ENCODE data around the gene PGBD1.

PGBD1 gene

DNA sequence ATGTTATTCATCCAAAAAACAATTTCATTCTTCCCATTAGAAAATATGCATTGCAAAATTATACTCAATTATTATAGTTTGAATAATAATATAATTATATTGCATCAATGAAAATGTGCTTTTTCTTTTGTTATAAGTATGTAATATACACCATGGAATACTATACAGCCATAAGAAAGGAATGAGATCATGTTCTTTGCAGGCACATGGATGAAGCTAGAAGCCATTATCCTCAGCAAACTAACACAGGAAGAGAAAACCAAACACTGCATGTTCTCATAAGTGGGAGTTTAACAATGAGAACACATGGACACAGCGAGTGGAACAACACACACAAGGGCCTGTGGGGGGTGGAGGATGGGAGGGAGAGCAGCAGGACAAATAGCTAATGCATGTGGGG lies 24.3 kb upstream of the PGBD1 start:
- in situ Hi-C loops (cut with HindIII; ENCODE audit: low sequenced_read_pairs), result no loop called here
- TF ChIP-seq, protein P1, sequence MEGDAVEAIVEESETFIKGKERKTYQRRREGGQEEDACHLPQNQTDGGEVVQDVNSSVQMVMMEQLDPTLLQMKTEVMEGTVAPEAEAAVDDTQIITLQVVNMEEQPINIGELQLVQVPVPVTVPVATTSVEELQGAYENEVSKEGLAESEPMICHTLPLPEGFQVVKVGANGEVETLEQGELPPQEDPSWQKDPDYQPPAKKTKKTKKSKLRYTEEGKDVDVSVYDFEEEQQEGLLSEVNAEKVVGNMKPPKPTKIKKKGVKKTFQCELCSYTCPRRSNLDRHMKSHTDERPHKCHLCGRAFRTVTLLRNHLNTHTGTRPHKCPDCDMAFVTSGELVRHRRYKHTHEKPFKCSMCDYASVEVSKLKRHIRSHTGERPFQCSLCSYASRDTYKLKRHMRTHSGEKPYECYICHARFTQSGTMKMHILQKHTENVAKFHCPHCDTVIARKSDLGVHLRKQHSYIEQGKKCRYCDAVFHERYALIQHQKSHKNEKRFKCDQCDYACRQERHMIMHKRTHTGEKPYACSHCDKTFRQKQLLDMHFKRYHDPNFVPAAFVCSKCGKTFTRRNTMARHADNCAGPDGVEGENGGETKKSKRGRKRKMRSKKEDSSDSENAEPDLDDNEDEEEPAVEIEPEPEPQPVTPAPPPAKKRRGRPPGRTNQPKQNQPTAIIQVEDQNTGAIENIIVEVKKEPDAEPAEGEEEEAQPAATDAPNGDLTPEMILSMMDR (IDR thresholded peaks at IDR 0.05; ENCODE audit: low read depth, low read length), result no peak

DNA sequence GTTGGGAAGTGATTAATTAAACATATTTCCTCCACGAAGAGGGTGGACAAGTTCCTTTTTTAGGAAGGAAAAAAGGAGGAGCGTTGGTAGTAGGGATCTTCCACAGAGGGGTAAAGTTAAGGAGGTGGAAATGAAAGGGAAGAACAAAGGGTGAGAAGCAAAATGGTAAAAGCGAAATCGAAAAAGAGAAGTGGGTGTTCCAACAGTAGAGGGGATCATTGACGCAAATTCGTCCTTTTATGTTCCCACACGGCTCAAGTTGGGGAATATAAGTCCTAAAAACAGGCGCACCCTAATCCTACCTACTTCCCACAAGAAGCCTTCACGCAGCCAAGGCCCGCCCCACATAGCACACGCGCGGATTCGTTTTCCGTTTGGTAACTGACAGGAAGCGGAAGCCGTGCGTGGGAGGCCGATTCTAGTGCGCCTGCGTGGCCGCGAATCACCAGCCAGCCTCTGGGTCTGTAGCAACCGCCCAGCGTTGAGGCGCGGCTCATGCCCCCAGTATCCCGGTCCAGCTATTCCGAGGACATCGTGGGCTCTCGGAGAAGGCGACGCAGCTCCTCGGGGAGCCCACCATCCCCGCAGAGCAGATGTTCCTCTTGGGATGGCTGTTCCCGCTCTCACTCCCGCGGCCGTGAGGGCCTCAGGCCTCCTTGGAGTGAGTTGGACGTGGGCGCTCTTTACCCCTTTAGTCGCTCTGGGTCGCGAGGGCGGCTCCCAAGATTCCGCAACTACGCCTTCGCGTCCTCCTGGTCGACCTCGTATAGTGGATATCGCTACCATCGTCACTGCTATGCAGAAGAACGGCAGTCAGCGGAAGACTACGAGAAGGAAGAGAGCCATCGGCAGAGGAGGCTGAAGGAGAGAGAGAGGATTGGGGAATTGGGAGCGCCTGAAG lies 22.2 kb upstream of the PGBD1 start, which contains the start of gene NKAPL:
TSS of gene NKAPL (plus strand) at position 421 of the 901 bp plus-strand sequence. CDS start at position 496, 75 bp downstream.
- TF ChIP-seq, protein P1 (IDR thresholded peaks at IDR 0.05; ENCODE audit: low read depth, low read length), result no peak
- peak within 1 kb of the TSS; percentile 31 for H3K4me3 ChIP-seq (ENCODE audit: low read depth, low read length)
- in situ Hi-C loops (cut with HindIII; ENCODE audit: low sequenced_read_pairs), result no loop called here
- DNase-seq (ENCODE audit: low read depth, low spot score), result peak; percentile 53

More for the DNA sequence above, 24.3 kb upstream of the PGBD1 start:
- H3K4me3 ChIP-seq (ENCODE audit: low read depth, low read length), result no peak overlapping the region
- DNase-seq (ENCODE audit: low read depth, low spot score), result no peak

DNA sequence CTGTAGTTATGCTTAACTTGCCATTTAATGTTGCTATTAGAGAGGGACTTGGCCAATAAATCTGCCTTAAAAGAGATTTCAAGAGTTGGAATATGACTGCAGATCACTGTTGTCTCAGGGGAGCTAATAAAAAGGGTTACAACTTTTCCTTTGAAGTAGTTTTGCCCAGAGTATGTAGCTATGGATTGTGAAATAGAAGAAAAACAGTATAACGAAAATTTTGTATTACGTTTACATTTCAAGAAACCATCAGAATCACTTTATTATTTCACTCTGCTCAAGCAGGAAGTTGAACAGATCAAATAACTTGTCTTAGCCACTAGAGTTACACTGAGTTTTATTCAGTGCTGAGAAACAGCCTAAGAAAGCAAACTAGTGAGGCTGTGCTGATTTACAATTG lies 17.4 kb upstream of the PGBD1 start:
- no peak for DNase-seq (ENCODE audit: low read depth, low spot score)
- TF ChIP-seq, protein P1 (IDR thresholded peaks at IDR 0.05; ENCODE audit: low read depth, low read length), result no peak
- H3K4me3 ChIP-seq (ENCODE audit: low read depth, low read length), result no peak overlapping the region
- in situ Hi-C loops (cut with HindIII; ENCODE audit: low sequenced_read_pairs), result no loop called here

DNA sequence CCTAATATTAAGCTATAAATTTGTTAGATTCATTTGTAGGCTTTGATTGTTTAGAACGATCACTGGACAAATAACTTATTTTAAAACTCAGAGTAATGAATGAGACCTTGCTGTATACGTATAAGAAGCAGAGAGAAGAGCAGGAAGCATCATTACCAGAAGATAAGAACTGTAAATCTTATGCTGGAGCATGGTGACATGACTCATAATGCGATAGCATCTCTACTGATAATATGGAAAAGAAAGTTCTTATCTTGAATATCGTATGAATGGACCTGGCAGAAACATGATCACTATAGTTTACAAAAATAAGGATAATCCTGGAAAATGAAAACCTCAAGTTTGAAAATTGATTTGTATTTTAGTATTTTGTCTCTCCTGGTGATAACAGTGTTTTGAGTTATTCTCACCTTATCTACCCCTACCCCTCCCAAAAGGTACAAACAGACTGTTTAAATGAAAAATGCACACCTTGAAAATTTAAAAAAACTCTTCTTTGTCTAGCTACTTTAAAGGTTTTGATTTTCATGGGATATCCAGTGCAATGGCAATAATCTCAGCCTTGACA lies 16.5 kb upstream of the PGBD1 start:
- in situ Hi-C loops (cut with HindIII; ENCODE audit: low sequenced_read_pairs), result no loop called here
- no peak for DNase-seq (ENCODE audit: low read depth, low spot score)
- TF ChIP-seq, protein P1 (IDR thresholded peaks at IDR 0.05; ENCODE audit: low read depth, low read length), result no peak
- no peak overlapping the region for H3K4me3 ChIP-seq (ENCODE audit: low read depth, low read length)

DNA sequence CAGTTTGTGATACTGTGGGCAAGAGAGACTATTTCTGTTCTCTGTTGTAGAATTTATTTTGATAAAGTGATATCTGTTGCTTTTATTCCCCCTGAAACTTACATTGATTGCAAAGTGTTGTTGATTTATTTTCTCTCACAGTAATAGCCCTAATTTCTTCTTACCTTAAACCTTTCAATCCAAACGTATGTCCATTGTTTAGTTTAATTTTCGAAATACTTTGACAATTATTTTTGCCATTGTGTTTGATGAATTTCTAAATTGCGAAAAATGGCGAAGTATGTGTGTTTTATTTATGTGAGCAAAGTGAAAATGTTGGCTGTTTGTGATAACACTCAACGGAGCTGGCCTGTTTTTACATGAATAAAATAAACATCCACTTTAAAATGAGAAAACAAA lies 14.8 kb upstream of the PGBD1 start:
- H3K4me3 ChIP-seq (ENCODE audit: low read depth, low read length), result peak overlapping the region; percentile 73
- TF ChIP-seq, protein P1 (IDR thresholded peaks at IDR 0.05; ENCODE audit: low read depth, low read length), result no peak
- in situ Hi-C loops (cut with HindIII; ENCODE audit: low sequenced_read_pairs), result no loop called here
- no peak for DNase-seq (ENCODE audit: low read depth, low spot score)

DNA sequence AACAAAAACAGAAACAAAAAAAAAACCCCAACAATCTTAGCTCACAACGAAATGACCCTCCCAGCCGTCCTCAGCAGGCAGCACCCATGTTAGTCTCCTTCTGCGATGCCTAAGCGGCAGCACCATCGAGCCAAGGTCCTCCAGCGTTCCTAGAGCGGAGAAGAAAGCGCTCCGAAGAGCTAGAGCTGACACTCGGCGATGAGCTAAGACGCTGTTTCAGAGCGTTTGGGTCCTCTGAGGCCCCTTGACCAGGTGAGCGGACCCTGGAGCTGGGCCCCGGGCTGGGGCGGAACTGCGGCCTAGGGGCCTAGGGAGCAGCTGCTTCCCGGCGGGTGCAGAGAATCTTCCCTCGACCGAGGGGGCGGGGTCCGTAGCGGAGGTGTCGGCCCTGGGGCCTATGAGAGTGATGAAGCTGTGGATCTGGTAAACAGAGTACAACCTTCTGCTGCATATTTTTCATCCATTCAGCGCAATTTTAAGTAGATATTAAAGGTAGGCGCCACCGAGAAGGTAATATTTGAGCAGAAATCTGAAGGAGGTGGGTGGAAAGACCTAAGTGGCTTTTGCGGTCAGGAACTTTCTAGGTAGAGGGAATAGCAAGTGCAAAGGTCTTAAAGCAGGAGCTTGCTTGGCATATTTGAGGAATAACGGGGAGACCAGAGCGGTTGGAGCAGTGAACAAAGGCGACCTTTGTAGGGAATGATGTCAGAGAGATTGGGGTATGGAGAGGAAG lies 14.2 kb upstream of the PGBD1 start, which contains the start of gene ZSCAN26:
TSS of gene ZSCAN26 (plus strand) at position 182 of the 733 bp plus-strand sequence. CDS start 4,777 bp downstream, outside the sequence.
- DNase-seq (ENCODE audit: low read depth, low spot score), result peak; percentile 92
- peak within 1 kb of the TSS; percentile 73 for H3K4me3 ChIP-seq (ENCODE audit: low read depth, low read length)
- TF ChIP-seq, protein P1 (IDR thresholded peaks at IDR 0.05; ENCODE audit: low read depth, low read length), result no peak
- in situ Hi-C loops (cut with HindIII; ENCODE audit: low sequenced_read_pairs), result no loop called here
